HG03159 (cell line): ENCODE results near the gene EPGN.

ENCODE experiments used
- ATAC-seq: cut with Tn5 transposase; IDR thresholded peaks from one replicate; pipeline ENCODE4 v1.9.1; 2021; ENCODE audit warnings: mild to moderate bottlenecking, moderate library complexity; ENCODE audit not compliant: unreplicated experiment

EPGN gene, protein sequence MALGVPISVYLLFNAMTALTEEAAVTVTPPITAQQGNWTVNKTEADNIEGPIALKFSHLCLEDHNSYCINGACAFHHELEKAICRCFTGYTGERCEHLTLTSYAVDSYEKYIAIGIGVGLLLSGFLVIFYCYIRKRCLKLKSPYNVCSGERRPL

DNA sequence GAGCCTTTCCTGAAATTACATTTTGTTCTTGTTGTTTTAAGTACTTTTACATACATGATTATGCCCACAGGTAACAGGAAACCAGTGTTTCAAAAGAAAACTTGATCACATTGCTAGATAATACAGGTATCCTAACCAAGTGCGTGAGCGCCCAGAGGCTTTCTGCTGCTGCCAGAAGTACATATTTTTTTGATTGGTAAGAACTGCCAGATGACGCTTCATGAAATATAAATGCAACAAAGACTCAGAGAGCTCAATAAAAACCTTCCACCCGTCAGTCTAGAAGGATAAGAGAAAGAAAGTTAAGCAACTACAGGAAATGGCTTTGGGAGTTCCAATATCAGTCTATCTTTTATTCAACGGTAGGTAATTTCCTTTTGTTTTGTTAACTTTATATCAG lies at the start of gene EPGN:
Gene EPGN (plus strand): TSS at position 256 of the 400 bp plus-strand sequence. CDS start 64 bp downstream, at position 320.
- ATAC-seq = no peak

- no peak for ATAC-seq
These were observed 49.3 kb upstream of the EPGN start for GRCh38 chr4:74258963-74259362.

GRCh38 chr4:74260036-74260435 lies 48.2 kb upstream of the EPGN start:
- ATAC-seq = no peak

DNA sequence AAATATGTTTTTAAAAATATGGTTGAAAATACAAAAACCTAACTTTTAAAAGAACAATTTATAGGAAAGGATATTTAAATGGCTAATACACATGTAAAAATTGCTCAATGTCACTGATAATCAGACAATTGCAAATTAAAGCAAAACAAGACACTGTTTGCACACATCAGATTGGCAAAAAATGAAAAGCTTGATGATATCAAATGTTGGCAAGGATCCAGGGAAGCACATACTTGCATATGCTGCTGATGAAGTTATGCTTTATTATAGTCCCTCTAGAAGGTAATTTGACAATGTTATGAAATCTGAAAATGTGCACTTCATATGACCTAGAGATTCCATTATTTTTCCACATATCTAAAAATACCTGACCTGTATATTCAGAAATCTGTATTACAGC lies 45.7 kb upstream of the EPGN start:
- ATAC-seq = no peak

- no peak for ATAC-seq
These were observed 44.7 kb upstream of the EPGN start for GRCh38 chr4:74263551-74263950.

GRCh38 chr4:74266081-74266480 lies 42.2 kb upstream of the EPGN start:
- ATAC-seq = no peak

- ATAC-seq = no peak
These were observed 40.2 kb upstream of the EPGN start for GRCh38 chr4:74267998-74268606.

GRCh38 chr4:74268643-74269042 lies 39.6 kb upstream of the EPGN start:
- ATAC-seq = no peak

GRCh38 chr4:74278490-74278889 lies 29.8 kb upstream of the EPGN start:
- no peak for ATAC-seq

DNA sequence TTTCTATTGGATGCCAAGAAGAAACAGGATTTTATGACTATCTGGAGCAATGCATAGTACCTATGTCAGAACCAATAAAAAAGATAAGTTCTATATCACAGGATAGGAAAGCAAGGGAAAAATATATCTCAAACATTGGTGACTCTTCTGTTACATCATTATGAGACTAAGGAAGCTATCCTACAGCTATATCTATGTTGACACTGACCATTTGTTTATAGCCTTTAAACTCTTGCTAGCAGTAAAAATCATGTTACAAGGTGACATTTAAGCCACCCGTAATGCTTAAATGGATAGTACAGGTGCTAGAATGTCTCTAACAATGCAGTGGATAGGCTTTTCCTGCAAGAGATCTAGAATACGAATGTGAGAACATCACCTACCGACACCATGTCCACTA lies 28.6 kb upstream of the EPGN start:
- ATAC-seq = no peak

GRCh38 chr4:74282926-74283325 lies 25.3 kb upstream of the EPGN start:
- no peak for ATAC-seq

DNA sequence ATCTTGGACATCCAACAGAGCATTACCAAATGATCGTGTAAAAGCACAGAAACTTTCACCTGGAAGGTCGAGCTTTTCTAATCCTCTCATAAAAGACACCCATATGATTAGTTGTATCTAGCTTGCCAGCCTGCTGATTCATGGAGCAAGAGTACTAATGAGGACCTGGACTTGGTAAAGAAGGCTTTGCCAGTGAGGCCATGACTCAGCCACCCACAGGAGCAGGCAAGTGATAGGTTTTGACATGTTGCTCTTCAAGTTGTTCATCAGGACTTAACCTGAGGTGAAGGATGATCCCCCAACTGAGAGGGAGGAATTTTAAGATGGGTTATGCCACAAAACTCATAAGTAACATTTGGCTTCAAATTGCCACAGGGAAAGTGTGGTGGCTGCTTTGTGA lies 24.7 kb upstream of the EPGN start:
- ATAC-seq = no peak

DNA sequence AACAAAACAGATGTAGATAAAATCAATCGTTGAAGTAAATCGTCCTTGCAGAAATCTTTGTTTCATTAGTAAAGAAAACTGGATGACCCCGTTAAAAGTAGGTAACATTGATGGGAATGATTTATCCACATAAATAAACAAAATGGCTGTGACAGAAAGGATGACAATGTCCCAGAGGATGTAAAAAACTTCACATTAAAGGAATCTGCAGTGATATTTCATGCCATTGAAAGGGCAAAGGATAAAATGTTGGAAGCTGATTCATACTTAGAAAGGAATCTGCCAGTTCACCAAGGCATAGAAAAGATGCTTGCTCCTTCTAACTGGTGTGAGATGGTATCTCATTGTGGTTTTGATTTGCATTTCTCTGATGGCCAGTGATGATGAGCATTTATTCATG lies 24.2 kb upstream of the EPGN start:
- no peak for ATAC-seq

DNA sequence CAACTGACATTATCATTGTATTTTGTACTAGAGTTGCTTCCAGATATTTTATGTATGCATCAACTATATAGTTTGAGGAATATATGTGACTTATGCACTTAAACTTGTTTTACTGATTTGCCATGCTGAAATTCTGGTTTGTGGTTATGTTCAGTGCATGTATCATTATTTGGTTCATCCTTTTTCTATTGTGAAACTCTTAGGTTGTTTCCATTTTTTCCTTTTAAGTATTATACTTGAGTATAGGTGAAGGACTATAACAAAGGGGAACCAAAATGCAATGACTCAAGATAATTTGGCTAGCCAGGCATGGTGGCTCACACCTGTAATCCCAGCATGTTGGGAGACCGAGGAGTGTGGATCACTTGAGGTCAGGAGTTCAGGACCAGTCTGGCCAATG lies 21.1 kb upstream of the EPGN start:
- ATAC-seq = no peak

DNA sequence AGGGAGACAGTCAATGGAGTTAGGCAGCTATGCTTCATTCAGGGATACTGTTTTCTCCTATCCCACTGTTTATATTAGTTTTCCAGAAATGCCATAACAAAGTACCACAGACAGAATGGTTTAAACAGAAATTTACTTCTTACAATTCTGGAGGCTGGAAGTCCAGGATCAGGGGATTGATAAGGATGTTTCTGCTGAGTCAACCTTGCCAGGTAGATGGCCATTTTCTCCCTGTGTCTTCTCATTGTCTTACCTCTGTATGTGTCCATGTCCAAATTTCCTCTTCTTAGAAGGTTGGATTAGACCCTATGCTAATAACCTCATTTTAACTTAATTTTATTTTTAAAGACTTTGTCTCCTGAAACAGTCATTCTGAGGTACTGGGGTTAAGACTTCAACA lies 20.5 kb upstream of the EPGN start:
- ATAC-seq = no peak

DNA sequence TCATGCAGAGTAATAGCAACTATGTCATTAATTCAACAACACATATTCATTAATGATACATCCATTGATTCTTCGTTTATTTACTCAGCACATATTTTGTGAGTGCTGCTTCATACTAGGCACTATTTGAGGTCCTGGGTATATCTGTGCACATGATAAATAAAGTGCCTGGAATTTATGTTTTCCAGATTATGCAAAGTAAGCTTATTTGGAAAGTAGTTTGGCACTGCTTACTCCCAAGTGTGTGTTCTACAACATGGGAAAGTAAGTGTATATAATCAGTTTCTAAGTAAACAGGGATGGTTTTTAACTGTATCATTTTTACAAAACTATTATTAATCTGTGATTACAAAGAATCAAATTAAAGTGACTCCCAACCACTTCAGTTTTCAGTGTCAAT lies 16.8 kb upstream of the EPGN start:
- no peak for ATAC-seq

DNA sequence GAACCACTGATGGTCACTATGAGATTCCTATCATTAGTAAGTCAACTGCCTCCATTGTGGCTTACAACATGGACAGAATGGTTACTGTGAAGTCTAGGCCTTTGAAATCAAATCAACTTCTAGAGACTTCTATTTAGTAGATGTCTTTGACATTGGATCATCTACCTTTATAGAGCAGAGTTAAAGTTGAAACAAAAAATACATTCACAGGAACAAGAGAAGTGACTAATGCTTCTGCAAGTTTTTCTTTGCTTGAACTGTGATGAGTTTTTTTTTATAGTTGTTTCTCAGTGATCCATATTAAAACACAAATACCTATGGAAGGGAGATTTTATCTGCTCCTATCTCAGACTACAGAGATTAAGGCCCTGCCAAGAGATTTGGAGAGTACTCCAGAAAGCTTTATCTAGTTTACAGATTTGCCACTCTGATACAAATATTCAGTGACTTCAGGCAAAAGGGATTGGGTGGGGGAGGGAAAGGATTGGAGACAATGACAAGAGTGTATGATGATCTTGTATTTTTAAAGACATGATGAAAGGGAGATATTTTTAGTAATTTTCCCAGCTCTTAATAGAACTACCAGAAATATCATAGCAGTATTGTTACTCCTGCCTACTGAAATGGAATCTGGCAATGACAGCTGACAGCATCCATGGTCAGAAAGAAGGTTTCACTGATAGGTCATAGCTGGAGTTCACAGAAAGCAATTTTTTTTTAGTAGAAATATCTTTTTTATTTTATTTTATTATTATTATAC lies 16.0 kb upstream of the EPGN start:
- ATAC-seq = no peak

DNA sequence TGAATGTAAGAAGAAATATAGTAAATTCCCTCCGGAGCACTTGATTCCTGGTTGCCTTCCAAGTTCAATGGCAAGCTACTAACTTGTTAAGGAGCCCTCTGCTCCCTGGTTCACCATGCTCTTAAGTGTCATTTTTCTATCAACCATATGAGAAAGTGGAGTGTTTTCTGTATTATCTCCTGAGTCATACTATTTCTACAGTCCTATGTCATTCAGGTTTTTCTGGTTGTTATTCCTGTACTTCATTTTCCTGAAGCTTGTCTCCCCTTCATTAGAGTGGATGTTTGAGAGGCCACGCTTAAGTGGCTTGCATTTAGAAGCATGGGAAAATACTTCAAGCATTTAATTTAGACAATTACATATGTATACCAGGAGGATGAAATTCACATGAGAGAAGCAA lies 14.7 kb upstream of the EPGN start:
- ATAC-seq = no peak

GRCh38 chr4:74294681-74295080 lies 13.6 kb upstream of the EPGN start:
- ATAC-seq = no peak

DNA sequence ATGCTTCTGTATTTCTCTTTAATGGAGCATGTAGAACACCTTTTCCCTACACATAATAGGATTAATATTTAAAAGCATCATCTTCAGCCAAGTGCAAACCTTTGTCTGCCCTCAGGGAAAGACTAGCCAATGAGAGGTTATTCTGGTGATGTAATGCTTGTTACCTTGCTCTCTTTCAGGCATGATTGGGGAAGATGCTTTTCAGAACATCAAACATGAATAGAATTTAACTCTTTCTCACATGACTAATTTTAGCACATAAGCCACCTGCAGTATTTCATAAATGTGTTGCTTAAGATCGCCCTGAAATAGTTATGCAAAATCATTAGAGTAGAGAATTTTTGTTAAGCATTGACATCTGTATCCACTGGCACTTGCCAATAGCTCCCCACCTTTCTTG lies 10.7 kb upstream of the EPGN start:
- ATAC-seq = no peak

DNA sequence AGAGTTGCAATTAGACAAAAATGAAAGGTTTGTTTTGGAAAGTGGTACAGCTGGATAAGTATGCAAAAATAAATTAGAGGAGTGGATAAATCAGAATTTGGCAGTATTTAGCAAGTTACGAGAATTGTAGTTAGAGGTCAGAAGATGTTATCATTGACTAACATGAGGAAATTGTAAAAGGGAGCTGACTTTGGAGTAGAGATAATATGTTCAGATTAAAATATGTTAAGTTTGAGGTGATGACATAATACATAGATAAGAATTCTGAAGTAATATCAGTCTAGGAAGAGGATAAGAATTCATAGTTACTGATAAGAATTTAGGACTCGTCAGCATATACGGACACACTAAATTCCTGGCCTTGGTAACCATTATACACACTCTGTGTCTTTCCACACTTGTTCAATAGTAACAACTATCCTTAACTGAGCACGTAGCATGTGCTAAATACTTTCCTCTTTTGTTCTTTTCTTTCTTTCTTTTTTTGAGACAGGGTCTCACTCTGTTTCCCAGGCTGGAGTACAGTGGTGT lies 4.1 kb upstream of the EPGN start:
- ATAC-seq = no peak

- ATAC-seq = no peak
These were observed 3.3 kb upstream of the EPGN start for GRCh38 chr4:74305000-74305399.
